ENCODE measurements around the gene CAVIN3.

DNA sequence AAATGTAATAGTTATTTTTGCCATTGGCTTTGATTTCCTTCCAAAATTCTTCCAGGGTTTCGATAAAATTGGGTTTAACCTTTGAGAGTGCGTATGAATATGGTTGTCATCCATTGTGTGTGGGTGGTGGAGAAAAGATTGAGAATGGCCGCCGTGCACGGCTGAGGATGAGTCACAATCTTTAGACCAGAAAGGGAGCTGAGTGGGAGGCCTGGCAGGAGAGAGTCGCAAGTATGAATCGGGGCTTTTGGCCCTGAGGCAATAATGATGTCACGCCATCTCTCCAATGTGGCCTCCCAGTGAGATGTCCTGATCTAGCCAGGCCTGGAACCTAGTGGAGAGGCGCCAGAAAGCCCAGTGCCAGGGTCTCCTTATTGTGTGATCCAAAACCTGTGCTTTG is 36.9 kb upstream of the CAVIN3 start:
- no peak for TF ChIP-seq CTCF (IDR thresholded peaks at IDR 0.05)
- TF ChIP-seq POLR2AphosphoS5 (IDR thresholded peaks at IDR 0.05) = peak in 1 of 2 donors; percentile 10
